Dendritic cell treated with granulocyte-macrophage colony-stimulating factor and Interleukin-4, amounts not matched to agents 40 ng/mL and 50 ng/mL, for 4 days (primary cell): ENCODE results near the gene TMEM141.
"Not testable (repeated sequence)": the region's sequence is repeated elsewhere in the genome, so short reads cannot be mapped to it uniquely, and the experiment has no call there.

Experiments
- H3K27ac Mint-ChIP-seq: one replicate; pipeline ENCODE4 v1.8.0; 2022; ENCODE audit warnings: mild to moderate bottlenecking, mixed read lengths
- H3K27me3 Mint-ChIP-seq: one replicate; pipeline ENCODE4 v1.8.0; 2022; ENCODE audit warnings: mild to moderate bottlenecking, mixed read lengths
- H3K36me3 Mint-ChIP-seq: one replicate; pipeline ENCODE4 v1.8.0; 2022; ENCODE audit warnings: low read depth, mixed read lengths
- H3K4me1 Mint-ChIP-seq: one replicate; pipeline ENCODE4 v1.8.0; 2022; ENCODE audit warnings: low read depth, mixed read lengths
- H3K4me3 Mint-ChIP-seq: one replicate; pipeline ENCODE4 v1.8.0; 2022; ENCODE audit warnings: mild to moderate bottlenecking, moderate library complexity, mixed read lengths
- H3K9me3 Mint-ChIP-seq: one replicate; pipeline ENCODE4 v1.8.0; 2022; ENCODE audit warnings: mixed read lengths
- intact Hi-C: fragments of 100-400 bp; cut with micrococcal nuclease; formaldehyde crosslinking; loops from one replicate; pipeline ENCODE4 v1.15.0; 2022

The TMEM141 gene

DNA sequence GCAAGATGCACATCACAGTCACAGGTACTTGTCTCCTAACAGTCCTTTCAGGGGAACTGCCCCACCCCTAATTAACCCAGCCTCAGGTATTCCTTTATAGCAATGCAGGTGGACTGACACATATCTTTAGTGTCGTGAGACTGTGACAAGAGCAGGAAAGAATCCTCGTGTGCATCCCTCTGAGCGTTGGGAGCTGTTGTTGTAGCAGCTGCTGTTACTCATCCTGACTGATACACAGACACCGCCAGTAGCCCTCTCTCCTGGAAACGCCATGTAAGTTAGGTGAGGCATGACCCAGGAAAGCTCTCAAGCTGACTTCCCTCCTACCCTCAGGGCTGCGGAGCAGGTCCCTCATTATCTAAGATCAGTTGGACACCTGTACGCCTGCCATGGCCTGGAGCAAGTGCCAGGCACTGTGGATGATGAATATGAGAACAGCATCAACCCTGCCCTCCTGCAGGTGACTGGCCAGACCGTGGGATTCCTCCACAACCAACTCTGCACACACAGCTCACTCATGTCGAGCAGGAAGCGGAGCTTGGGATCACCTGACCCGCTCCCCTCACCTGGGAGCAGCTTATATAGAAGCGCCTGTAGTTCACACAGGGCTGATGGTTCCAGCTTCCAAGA lies 16.6 kb upstream of the TMEM141 start:
- intact Hi-C loops = no loop called here
- peaks cover 11% of the 10 kb centered on the region for H3K4me1 Mint-ChIP-seq
- peaks cover 10% of the 10 kb centered on the region for H3K9me3 Mint-ChIP-seq
- no peak overlapping the region for H3K4me3 Mint-ChIP-seq
- H3K36me3 Mint-ChIP-seq = peaks cover 6% of the 10 kb centered on the region
- peaks cover 33% of the 10 kb centered on the region for H3K27me3 Mint-ChIP-seq
- no peak overlapping the region for H3K27ac Mint-ChIP-seq

DNA sequence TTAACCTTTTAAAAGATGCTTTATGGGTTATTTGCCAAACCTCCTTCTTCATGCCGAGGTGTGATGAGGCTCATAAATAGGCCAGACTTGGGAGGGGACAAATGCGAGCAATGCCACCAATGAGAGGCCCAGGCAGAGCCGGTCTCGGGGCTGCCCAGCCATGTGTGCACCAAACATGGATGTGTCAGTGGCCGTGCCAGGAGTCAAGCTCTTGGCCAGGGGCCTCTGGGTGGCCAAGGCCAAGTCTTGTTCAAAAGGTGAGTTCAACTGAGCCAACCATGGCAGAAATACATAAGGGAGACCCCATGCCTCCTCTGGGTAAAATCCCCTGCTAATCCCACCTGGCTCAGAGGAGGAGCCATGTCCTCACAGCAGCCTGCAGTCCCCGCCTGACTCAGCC lies 16.0 kb upstream of the TMEM141 start:
- H3K9me3 Mint-ChIP-seq = peaks cover 10% of the 10 kb centered on the region
- H3K4me3 Mint-ChIP-seq = no peak overlapping the region
- H3K4me1 Mint-ChIP-seq = peaks cover 5% of the 10 kb centered on the region
- peaks cover 31% of the 10 kb centered on the region for H3K27me3 Mint-ChIP-seq
- intact Hi-C loops = no loop called here
- H3K27ac Mint-ChIP-seq = no peak overlapping the region
- H3K36me3 Mint-ChIP-seq = peaks cover 6% of the 10 kb centered on the region

DNA sequence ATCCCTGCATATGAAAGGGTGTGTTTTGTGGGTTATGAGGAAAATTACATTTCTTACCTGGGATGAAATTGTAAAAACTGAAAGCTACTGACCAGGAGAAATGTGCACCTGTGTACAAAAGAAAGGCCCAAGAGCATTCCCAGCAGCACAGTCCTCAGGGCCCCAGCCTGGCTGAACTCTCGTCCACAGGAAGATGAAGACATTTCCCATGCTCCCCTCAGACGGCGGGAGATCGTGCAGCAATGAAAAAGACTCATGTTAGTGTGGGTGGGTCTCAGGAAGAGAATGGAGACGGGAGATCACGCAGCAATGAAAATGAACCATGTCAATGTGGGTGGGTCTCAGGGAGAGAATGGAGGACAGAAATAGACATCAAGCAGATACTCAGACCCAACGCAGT lies 14.2 kb upstream of the TMEM141 start:
- H3K36me3 Mint-ChIP-seq = peaks cover 6% of the 10 kb centered on the region
- H3K4me1 Mint-ChIP-seq = peaks cover 5% of the 10 kb centered on the region
- H3K9me3 Mint-ChIP-seq = peaks cover 10% of the 10 kb centered on the region
- peaks cover 23% of the 10 kb centered on the region for H3K27me3 Mint-ChIP-seq
- intact Hi-C loops = no loop called here
- H3K27ac Mint-ChIP-seq = no peak overlapping the region
- H3K4me3 Mint-ChIP-seq = no peak overlapping the region

DNA sequence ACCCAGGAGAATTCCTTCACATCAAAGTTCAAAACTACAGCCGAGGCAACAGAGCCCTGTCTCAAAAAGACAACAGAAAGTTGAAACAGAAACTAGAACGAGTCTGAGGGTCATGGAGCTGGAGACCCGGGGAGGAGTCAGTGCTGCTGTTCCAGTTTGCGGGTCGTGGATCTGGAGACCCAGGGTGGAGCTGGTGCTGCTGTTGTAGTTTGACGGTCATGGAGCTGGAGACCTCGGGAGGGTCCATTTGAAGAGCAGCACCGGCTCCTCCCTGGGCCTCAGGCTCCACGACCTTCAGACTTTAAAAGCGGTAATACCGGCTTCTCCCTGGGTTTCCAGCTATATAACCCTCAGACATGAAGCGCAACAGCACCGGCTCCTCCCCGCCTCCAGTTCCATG lies 13.8 kb upstream of the TMEM141 start:
- Mint-ChIP-seq H3K36me3 (peaks cover 6% of the 10 kb centered on the region), H3K27ac (no peak overlapping the region), H3K9me3 (peaks cover 10% of the 10 kb centered on the region), H3K27me3 (peaks cover 20% of the 10 kb centered on the region), H3K4me3 (no peak overlapping the region), H3K4me1 (peaks cover 5% of the 10 kb centered on the region)
- intact Hi-C loops = no loop called here

DNA sequence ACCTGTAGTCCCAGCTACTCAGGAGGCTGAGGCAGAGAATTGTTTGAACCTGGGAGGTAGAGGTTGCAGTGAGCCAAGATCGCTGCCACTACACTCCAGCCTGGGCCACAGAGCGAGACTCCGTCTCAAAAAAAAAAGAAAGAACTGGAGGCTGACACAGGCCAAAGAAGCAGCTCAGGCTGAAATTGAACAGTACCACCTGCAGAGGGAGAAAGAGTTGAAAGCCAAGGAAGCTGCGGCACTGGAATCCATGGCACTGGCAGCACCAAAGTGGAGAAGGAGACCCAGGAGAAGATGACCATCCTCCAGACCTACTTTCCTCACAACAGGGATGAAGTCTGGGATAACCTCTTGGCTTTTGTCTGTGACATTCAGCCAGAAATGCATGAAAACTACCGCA lies 11.3 kb upstream of the TMEM141 start:
- Mint-ChIP-seq H3K4me1 (no peaks in the 10 kb centered on the region), H3K36me3 (no peaks in the 10 kb centered on the region), H3K4me3 (no peak overlapping the region), H3K27me3 (peaks cover 20% of the 10 kb centered on the region), H3K9me3 (no peaks in the 10 kb centered on the region), H3K27ac (no peak overlapping the region)
- intact Hi-C loops = no loop called here

DNA sequence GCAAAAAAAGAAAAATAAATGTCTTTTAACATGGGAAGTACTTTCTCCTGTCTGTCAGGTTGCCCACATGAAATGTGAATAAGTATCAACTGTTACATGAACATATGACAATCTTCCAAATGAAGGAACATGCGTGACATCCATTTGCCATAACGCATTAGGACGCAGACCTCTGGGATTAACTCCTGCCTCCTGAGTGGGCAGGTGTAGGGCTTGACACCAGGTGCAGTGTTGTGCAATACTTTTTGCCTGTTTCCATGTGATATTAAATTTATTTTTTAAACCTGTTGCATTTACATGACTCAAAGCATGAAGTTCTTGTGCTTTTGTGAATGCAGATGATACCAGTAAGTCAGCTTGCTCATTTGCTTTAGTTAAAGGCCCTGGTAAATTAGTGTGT lies 8.7 kb upstream of the TMEM141 start:
- Mint-ChIP-seq H3K27me3 (peaks cover 20% of the 10 kb centered on the region), H3K27ac (no peak overlapping the region), H3K9me3 (no peaks in the 10 kb centered on the region), H3K4me3 (no peak overlapping the region), H3K36me3 (no peaks in the 10 kb centered on the region), H3K4me1 (peaks cover 2% of the 10 kb centered on the region)
- intact Hi-C loops = no loop called here

DNA sequence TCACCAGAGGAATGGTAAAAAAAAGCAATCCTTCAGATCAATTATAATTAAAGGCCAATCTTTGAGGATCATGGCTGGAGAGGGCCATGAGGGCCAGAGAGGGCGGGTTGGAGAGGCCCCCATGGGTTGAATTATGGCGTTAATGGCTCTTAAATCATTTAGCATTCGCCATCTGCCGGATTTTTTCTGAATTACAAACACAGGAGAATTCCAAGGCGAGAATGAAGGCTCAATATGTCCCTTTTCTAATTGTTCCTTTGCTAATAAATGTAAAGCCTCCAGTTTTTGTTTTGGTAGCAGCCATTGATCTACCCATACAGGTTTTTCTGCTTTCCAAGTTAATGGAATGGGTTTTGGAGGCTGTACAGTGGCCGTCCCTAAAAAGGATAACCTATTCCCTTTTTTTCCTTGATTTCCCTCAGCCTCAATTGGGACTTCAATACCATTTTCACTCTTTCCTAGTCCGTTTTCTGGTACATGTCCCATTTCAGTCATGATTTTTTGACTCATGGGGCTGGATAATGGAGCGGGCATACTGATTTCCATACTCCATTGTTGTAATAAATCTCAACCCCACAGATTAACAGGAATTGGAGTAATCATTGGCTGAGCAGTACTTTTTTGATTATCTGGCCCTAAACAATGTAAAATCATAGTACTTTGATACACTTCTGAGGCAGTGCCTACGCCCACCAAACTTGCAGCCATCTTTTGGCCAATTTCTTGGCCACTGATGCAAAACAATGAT lies 6.7 kb upstream of the TMEM141 start:
- H3K9me3 Mint-ChIP-seq = no peaks in the 10 kb centered on the region
- no peaks in the 10 kb centered on the region for H3K36me3 Mint-ChIP-seq
- H3K27ac Mint-ChIP-seq = no peak overlapping the region
- intact Hi-C loops = no loop called here
- no peak overlapping the region for H3K4me3 Mint-ChIP-seq
- peaks cover 4% of the 10 kb centered on the region for H3K27me3 Mint-ChIP-seq
- H3K4me1 Mint-ChIP-seq = peaks cover 6% of the 10 kb centered on the region

DNA sequence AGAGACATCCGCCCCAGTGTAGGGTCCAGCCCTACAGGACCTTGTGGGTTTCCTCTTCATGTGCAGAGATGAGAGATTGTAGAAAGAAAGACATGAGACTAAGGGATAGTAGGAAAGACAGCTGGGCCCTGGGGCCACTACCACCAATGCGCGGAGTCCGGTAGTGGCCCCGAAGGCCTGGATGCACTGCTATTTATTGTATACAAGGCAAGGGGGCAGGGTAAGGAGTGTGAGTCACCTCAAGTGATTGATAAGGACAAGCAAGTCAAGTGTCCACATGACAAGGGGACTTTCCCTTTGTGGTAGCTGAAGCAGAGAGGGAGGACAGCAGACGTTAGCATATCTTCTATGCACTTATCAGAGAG lies 6.2 kb upstream of the TMEM141 start:
- H3K27me3 Mint-ChIP-seq = peaks cover 1% of the 10 kb centered on the region
- intact Hi-C loops = no loop called here
- H3K4me1 Mint-ChIP-seq = peaks cover 6% of the 10 kb centered on the region
- no peak overlapping the region for H3K27ac Mint-ChIP-seq
- no peaks in the 10 kb centered on the region for H3K9me3 Mint-ChIP-seq
- H3K36me3 Mint-ChIP-seq = no peaks in the 10 kb centered on the region
- H3K4me3 Mint-ChIP-seq = no peak overlapping the region

DNA sequence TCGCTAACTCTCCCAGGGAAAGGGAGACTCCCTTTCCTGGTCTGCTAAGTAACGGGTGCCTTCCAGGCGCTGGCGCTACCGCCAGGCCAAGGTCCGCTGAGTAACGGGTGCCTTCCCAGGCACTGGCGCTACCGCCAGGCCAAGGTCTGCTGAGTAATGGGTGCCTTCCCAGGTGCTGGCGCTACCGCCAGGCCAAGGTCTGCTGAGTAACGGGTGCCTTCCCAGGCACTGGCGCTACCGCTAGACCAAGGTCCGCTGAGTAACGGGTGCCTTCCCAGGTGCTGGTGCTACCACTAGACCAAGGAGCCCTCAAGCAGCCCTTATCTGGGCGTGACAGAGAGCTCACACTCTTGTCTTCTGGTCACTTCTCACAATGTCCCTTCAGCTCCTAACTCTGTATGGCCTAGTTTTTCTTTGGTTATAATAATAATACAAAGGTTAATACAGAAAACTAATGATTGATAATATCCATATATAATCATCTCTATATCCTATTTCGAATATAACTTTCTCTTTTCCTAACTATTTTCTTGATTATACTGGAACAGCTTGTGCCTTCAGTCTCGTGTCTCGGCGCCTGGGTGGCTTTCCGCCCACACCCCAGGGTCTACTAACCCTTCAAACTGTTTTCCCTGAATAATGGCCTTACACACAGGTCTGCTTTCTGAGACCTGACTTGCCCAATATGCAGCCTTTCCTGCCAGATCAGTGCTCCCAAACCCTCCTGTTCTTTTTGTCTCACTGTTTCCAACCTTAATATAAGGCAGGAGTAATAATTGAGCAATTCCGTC lies 5.4 kb upstream of the TMEM141 start:
- H3K27me3 Mint-ChIP-seq, H3K9me3 Mint-ChIP-seq, H3K4me3 Mint-ChIP-seq, H3K4me1 Mint-ChIP-seq, H3K36me3 Mint-ChIP-seq, H3K27ac Mint-ChIP-seq: not testable (repeated sequence)
- intact Hi-C loops = loop anchor here (2.0 kb wide), 1 partner anchor 249 kb away; no protein-coding TSS in a partner anchor

DNA sequence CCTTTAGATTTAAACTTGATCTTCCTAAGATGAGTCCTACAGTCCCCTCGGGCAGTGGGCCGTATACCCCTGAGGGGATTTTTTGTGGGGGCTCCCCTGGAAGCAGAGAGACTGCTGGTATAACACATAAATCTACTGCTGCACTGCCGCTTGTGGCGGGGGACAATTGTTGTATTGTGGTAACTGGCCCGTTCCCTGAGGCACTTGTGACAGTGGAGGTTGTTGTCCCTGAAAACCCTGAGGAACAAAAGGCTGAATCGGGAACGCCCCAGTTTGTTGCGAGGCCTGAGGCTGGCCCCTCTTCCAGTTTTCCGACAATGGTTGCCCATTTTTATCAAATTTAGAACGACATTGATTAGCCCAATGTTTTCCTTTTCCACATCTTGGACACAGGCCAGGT lies 4.7 kb upstream of the TMEM141 start:
- peaks cover 3% of the 10 kb centered on the region for H3K36me3 Mint-ChIP-seq
- no peak overlapping the region for H3K27ac Mint-ChIP-seq
- H3K27me3 Mint-ChIP-seq = peaks cover 1% of the 10 kb centered on the region
- no peak overlapping the region for H3K4me3 Mint-ChIP-seq
- H3K4me1 Mint-ChIP-seq = peaks cover 9% of the 10 kb centered on the region
- intact Hi-C loops = loop anchor here (2.0 kb wide), 1 partner anchor 248 kb away; no protein-coding TSS in a partner anchor
- no peaks in the 10 kb centered on the region for H3K9me3 Mint-ChIP-seq

DNA sequence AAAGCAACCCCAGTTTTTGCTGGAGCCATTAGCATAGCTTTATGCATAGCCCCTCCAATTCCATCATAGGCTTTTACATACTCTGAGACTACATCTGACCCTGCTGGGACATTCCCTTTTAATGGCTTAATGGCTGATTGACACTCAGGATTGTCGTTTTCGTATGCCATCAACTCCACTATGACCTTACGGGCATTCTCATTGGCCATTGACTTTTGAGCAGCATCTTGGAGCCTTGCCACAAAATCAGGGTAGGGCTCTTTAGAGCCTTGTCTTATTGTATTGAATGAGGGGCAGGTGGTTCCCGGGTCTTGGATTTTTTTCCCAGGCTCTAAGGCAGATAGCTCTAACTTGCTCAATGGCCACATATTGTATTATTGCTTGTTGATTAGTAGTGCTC lies 4.2 kb upstream of the TMEM141 start:
- not testable (repeated sequence) for H3K27ac Mint-ChIP-seq, H3K9me3 Mint-ChIP-seq, H3K27me3 Mint-ChIP-seq, H3K4me3 Mint-ChIP-seq, H3K36me3 Mint-ChIP-seq
- peaks cover 11% of the 10 kb centered on the region for H3K4me1 Mint-ChIP-seq
- intact Hi-C loops = loop anchor here (2.0 kb wide), 1 partner anchor 248 kb away; no protein-coding TSS in a partner anchor

DNA sequence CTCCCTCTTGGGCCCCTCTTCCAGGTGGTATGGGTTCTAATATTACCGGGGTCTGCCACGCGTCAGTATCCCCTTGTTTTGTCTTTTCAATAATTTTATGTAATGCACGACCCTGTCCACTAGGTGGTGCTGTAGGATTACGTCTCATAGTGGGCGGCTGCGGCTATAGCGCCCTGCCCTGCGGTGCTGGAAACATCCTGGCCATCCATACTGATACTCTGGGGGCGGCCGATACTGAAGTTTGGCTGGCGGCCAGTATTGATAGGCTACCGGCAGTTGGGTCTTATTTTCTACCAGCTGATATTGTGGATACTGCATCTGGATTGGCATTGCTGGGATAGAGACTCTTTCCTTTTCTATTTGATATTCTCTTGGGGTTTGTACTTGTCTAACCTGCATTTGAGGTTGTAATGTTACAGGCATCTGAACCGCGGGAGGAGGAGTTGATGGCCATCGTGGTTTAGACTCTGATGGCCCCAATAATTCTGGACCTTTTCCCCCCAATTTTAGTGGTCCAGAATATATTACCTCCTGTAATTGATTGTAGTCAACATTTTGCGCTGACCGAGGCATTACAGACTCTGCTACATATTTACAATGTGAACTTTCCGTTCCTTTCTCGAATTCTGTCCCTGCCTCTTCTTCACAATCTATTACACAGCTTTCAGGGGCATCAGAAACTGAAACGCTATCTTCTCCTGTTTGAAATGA lies 3.3 kb upstream of the TMEM141 start:
- no peaks in the 10 kb centered on the region for H3K9me3 Mint-ChIP-seq
- H3K36me3 Mint-ChIP-seq = peaks cover 14% of the 10 kb centered on the region
- intact Hi-C loops = loop anchor here (2.0 kb wide), 1 partner anchor 247 kb away; no protein-coding TSS in a partner anchor
- H3K4me1 Mint-ChIP-seq = peaks cover 16% of the 10 kb centered on the region
- no peak overlapping the region for H3K27ac Mint-ChIP-seq
- H3K4me3 Mint-ChIP-seq = no peak overlapping the region
- peaks cover 1% of the 10 kb centered on the region for H3K27me3 Mint-ChIP-seq

DNA sequence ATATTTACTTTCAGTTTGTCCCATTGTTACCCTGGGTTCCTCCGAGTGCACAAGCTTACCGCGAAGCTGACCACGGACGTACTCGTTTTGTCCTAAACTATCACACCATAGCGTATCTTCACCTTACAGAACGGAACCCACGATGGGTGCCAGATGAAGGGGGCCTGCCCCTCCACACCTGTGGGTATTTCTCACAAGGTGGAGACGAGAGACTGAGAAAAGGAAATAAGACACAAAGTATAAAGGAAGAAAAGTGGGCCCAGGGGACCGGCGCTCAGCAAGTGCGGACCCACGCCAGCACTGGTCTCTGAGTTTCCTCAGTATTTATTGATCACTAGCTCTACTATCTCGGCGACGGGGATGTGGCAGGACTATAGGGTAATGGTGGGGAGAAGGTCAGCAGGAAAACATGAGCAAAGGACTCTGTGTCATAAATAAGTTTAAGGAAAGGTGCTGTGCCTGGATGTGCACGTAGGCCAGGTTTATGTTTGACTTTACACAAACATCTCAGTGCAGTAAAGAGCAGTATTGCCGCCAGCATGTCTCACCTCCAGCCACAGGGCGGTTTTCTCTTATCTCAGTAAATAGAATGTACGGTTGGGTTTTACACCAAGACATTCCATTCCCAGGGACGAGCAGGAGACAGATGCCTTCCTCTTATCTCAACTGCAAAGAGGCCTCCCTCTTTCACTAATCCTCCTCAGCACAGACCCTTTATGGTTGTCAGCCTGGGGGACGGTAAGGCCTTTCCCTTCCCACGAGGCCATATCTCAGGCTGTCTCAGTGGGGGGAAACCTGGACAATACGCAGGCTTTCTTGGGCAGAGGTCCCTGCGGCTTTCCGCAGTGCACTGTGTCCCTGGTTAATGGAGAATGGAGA lies 2.3 kb upstream of the TMEM141 start:
- H3K27me3 Mint-ChIP-seq, H3K4me3 Mint-ChIP-seq, H3K27ac Mint-ChIP-seq, intact Hi-C loops, H3K9me3 Mint-ChIP-seq: not testable (repeated sequence)
- Mint-ChIP-seq H3K36me3 (peaks cover 24% of the 10 kb centered on the region), H3K4me1 (peaks cover 16% of the 10 kb centered on the region)
